Adrenal gland (tissue), 12 donors: ENCODE results near the gene DUSP7. TPM values are rescaled to one million over a fixed set of nuclear protein-coding genes. Genes with fewer than 3 reads are reported as not detected.
A peak's percentile ranks its signal among the peaks of the same experiment; 100 is the strongest.
"Not testable (repeated sequence)": the region's sequence is repeated elsewhere in the genome, so short reads cannot be mapped to it uniquely, and the experiment has no call there.

Experiments used
- DNase-seq, 7 donors: peaks; one replicate each; pipeline ENCODE4 v3.0.0-alpha.2; 2019 to 2020
- H3K27ac ChIP-seq, 5 donors: fragments of 200-600 bp; sonication (generic) in 4 of 5; 1 replicate in 3 of 5; 2 replicates in 2 of 5; pipeline versions ENCODE4 v1.5.1 to v1.8.0; 2016 to 2020; ENCODE audit warnings: mild to moderate bottlenecking in 1 of 5
- H3K27me3 ChIP-seq: fragments of 200-600 bp; 2 replicates; pipeline ENCODE4 v1.8.0; 2021
- H3K36me3 ChIP-seq, 2 donors: fragments of 200-600 bp; replicated peaks in 1 of 2; 1 replicate in 1 of 2; 2 replicates in 1 of 2; pipeline versions ENCODE4 v1.5.1 to v1.8.0; 2018 to 2022
- H3K4me1 ChIP-seq, 2 donors: fragments of 200-600 bp; replicated peaks in 1 of 2; 1 replicate in 1 of 2; 2 replicates in 1 of 2; pipeline versions ENCODE4 v1.5.1 to v1.8.0; 2018 to 2021
- H3K4me3 ChIP-seq, 4 donors: fragments of 200-600 bp; sonication (generic) in 3 of 4; one replicate each; pipeline ENCODE4 v1.5.1; 2016 to 2018
- H3K9me3 ChIP-seq, 3 donors: fragments of 200-600 bp; sonication (generic) in 1 of 3; replicated peaks in 1 of 3; 1 replicate in 2 of 3; 2 replicates in 1 of 3; pipeline versions ENCODE4 v1.5.1 to v1.8.0; 2016 to 2021
- CTCF ChIP-seq, 6 experiments: fragments of 450-650 bp in 4 of 6; fragments of 200-600 bp in 2 of 6; sonication (generic) in 1 of 6; IDR thresholded peaks; 1 replicate in 5 of 6; 2 replicates in 1 of 6; pipeline versions ENCODE4 v1.5.1 to v1.8.0; 2016 to 2021; ENCODE audit warnings: antibody characterized with exemption in 6 of 6, mild to moderate bottlenecking in 2 of 6, moderate library complexity in 1 of 6
- POLR2A ChIP-seq, 2 donors: fragments of 450-650 bp; IDR thresholded peaks; one replicate each; pipeline ENCODE4 v1.6.1; 2017; ENCODE audit warnings: antibody characterized with exemption in 2 of 2, mild to moderate bottlenecking in 2 of 2, moderate library complexity in 1 of 2
- WGBS, 4 donors: extraction: QIAGEN DNeasy Blood & Tissue Kit in 2 of 4; methylation state at CpG; one replicate each; pipeline versions ENCODE4 v1.1.5 to v1.1.7; 2013 to 2017; 5-methylcytosine and 5-hydroxymethylcytosine counted together
- intact Hi-C, 2 donors: fragments of 100-400 bp; cut with DNase I; formaldehyde crosslinking; loops; one replicate each; pipeline versions ENCODE4 v1.14.1 to v1.15.0; 2022 to 2023
- polyA plus RNA-seq, 3 donors: library from polyadenylated mRNA; stranded (reverse); fragments of 200-250 nt in 2 of 3; fragments of 350-450 nt in 1 of 3; fragmentation: Illumina TruSeq in 1 of 3; extraction: RNeasy Lipid Tissue Mini Kit (QIAGEN cat#74804) in 1 of 3; gene quantifications; one replicate each; pipeline ENCODE4 v1.2.3, GENCODE V29; 2013 to 2014
- total RNA-seq, 9 donors: library from RNA; depleted of rRNA in 4 of 9; stranded (reverse); fragments of >200 nt in 4 of 9; fragments of 120-200 nt in 1 of 9; fragmentation: NEBNext Ultra II Directional in 1 of 9; extraction: Animal tissue kit (Norgen Biotek cat#: 25700) in 1 of 9; gene quantifications; one replicate each; pipeline versions ENCODE4 v1.1.0 to v1.2.4, GENCODE V29; 2013 to 2023
- donor health status: healthy with polysubstance abuse.
- donor health status: Bipolar disorder and iron deficiency.
- donor health status: DM: yes; HTN: yes; CAD: no.
- donor health status: DM: no; HTN: no; CAD: no.
- donor health status: DM: no; HTN: no; CAD: no.
- donor health status: DM: yes; HTN: yes; CAD: no.

The DUSP7 gene
- total and polyA plus RNA-seq, 12 donors: 5.5 to 35.0 (median 14.4) TPM

- H3K36me3 ChIP-seq: peaks cover 0 to 3% of the 10 kb centered on the region in 2 donors
- intact Hi-C loops: no loop called here
- no peak overlapping the region for H3K4me3 ChIP-seq
- H3K9me3 ChIP-seq: no peaks in the 10 kb centered on the region
- H3K4me1 ChIP-seq: peaks cover 11 to 16% of the 10 kb centered on the region in 2 donors
- no peak overlapping the region for H3K27ac ChIP-seq
- no peaks in the 10 kb centered on the region for H3K27me3 ChIP-seq
- WGBS, 4 donors: 78 to 90% (median 85%) methylated on average over 6 of the region's 6 CpGs
- DNase-seq: no peak
- TF ChIP-seq CTCF (IDR thresholded peaks at IDR 0.05) (no peak), POLR2A (IDR thresholded peaks at IDR 0.05) (no peak)
These were observed 12.6 kb downstream of the DUSP7 start for GRCh38 chr3:52043750-52044149.

GRCh38 chr3:52043039-52043438 lies 13.3 kb downstream of the DUSP7 start:
- H3K4me3 ChIP-seq, DNase-seq, H3K9me3 ChIP-seq, H3K27ac ChIP-seq, intact Hi-C loops, H3K27me3 ChIP-seq, H3K36me3 ChIP-seq: not testable (repeated sequence)
- H3K4me1 ChIP-seq: peaks cover 11 to 16% of the 10 kb centered on the region in 2 donors
- WGBS, 4 donors: 89 to 98% (median 89%) methylated on average over 1 of the region's 1 CpG

GRCh38 chr3:52041118-52041731 lies 15.1 kb downstream of the DUSP7 start:
- 82 to 87% (median 85%) methylated on average over 9 to 10 of the region's 10 CpGs for WGBS, 4 donors
- H3K27ac ChIP-seq: peak overlapping the region in 2 of 5 donors; percentile 30 to 49

GRCh38 chr3:52040600-52040999 lies 15.8 kb downstream of the DUSP7 start:
- intact Hi-C loops: no loop called here
- peak overlapping the region in 2 of 5 donors; percentile 30 to 49 for H3K27ac ChIP-seq
- no peaks in the 10 kb centered on the region for H3K4me1 ChIP-seq

More at GRCh38 chr3:52041118-52041731, 15.1 kb downstream of the DUSP7 start:
- H3K27me3 ChIP-seq: no peaks in the 10 kb centered on the region
- TF ChIP-seq CTCF (IDR thresholded peaks at IDR 0.05) (peak in 1 of 6 experiments; percentile 8), POLR2A (IDR thresholded peaks at IDR 0.05) (no peak)
- no peak overlapping the region for H3K4me3 ChIP-seq
- H3K4me1 ChIP-seq: peaks cover under 1 to 2% of the 10 kb centered on the region in 2 donors
- H3K9me3 ChIP-seq: no peaks in the 10 kb centered on the region
- intact Hi-C loops: no loop called here
- no peaks in the 10 kb centered on the region for H3K36me3 ChIP-seq
- DNase-seq: no peak

More at GRCh38 chr3:52040600-52040999, 15.8 kb downstream of the DUSP7 start:
- H3K36me3 ChIP-seq: no peaks in the 10 kb centered on the region
- H3K27me3 ChIP-seq: no peaks in the 10 kb centered on the region
- DNase-seq: no peak
- no peak overlapping the region for H3K4me3 ChIP-seq
- TF ChIP-seq CTCF (IDR thresholded peaks at IDR 0.05) (no peak), POLR2A (IDR thresholded peaks at IDR 0.05) (no peak)
- no peaks in the 10 kb centered on the region for H3K9me3 ChIP-seq
- whole genome bisulfite sequencing, 4 donors: 82 to 92% (median 89%) methylated on average over 8 of the region's 8 CpGs
